Stimulated activated memory B cell treated with anti-CD40 and anti-IgM and Interleukin-4, amounts not matched to agents 10 μg/mL and 1 μg/mL and 100 μg/mL, for 72 hours (primary cell): ENCODE data around the gene PPP3CB.

ENCODE experiments used
- ATAC-seq: fragments of 150-1000 bp; cut with Tn5 transposase; 2 replicates; pipeline ENCODE4 v1.10.0; 2021
- H3K27ac Mint-ChIP-seq: one replicate; pipeline ENCODE4 v1.8.0; 2022; ENCODE audit warnings: mild to moderate bottlenecking, mixed read lengths
- H3K27me3 Mint-ChIP-seq: one replicate; pipeline ENCODE4 v1.8.0; 2022; ENCODE audit warnings: mixed read lengths
- H3K36me3 Mint-ChIP-seq: one replicate; pipeline ENCODE4 v1.8.0; 2022; ENCODE audit warnings: mixed read lengths
- H3K4me1 Mint-ChIP-seq: one replicate; pipeline ENCODE4 v1.8.0; 2022; ENCODE audit warnings: mixed read lengths
- H3K4me3 Mint-ChIP-seq: one replicate; pipeline ENCODE4 v1.8.0; 2022; ENCODE audit warnings: mild to moderate bottlenecking, moderate library complexity, mixed read lengths
- H3K9me3 Mint-ChIP-seq: one replicate; pipeline ENCODE4 v1.8.0; 2022; ENCODE audit warnings: mixed read lengths

The PPP3CB gene

DNA sequence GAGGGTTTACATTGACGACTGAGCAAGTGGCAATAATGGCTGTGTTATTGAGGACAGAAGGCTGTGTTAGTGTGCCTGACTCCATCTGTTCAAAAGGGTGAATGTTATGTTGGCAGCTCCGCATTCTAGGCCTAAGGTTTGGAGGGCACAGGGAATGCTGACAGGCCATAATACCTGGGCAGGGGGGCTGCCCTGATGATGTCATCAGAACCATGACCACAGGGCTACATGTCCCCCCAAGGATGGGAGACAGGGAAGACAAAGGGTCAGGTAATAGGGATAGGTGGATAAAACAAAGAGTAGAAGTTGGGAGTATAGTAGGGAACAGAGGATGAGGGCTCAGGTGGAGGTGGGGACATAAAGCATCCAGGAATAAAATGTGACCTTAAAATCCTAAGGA lies 1.8 kb upstream of the PPP3CB start:
- Mint-ChIP-seq H3K27ac (no peak overlapping the region), H3K36me3 (peaks cover 5% of the 10 kb centered on the region), H3K4me1 (peaks cover 66% of the 10 kb centered on the region)

GRCh38 chr10:73495226-73495883 lies 469 bp downstream of the PPP3CB start:
- Mint-ChIP-seq H3K27me3 (no peaks in the 10 kb centered on the region), H3K4me3 (peak overlapping the region; percentile 87), H3K27ac (peak overlapping the region; percentile 91), H3K9me3 (no peaks in the 10 kb centered on the region), H3K36me3 (peaks cover 4% of the 10 kb centered on the region), H3K4me1 (peaks cover 51% of the 10 kb centered on the region)
- ATAC-seq, result peak; percentile 99

More for the DNA sequence above, 1.8 kb upstream of the PPP3CB start:
- H3K9me3 Mint-ChIP-seq, result no peaks in the 10 kb centered on the region
- H3K4me3 Mint-ChIP-seq, result no peak overlapping the region
- no peak for ATAC-seq
- H3K27me3 Mint-ChIP-seq, result no peaks in the 10 kb centered on the region

GRCh38 chr10:73494877-73495225 lies 973 bp downstream of the PPP3CB start:
- Mint-ChIP-seq H3K27me3 (no peaks in the 10 kb centered on the region), H3K27ac (peak overlapping the region; percentile 91), H3K4me1 (peaks cover 56% of the 10 kb centered on the region), H3K36me3 (peaks cover 4% of the 10 kb centered on the region), H3K4me3 (peak overlapping the region; percentile 87), H3K9me3 (no peaks in the 10 kb centered on the region)
- no peak for ATAC-seq

DNA sequence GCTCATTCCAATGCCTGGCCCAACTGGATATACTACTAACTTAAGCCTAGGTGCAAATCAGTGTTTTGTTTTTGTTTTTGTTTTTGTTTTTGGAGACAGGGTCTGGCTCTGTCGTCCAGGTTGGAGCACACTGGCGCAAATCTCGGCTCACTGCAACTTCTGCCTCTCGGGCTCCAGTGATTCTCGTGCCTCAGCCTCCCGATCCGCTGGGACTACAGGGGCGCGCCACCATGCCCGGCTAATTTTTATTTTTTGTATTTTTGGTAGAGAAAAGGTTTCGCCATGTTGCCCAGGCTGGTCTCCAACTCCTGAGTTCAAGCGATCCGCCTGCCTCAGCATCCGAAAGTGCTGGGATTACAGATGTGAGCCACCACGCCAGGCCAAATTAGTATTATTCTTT lies 1.6 kb downstream of the PPP3CB start:
- Mint-ChIP-seq H3K4me1 (peaks cover 63% of the 10 kb centered on the region), H3K27me3 (no peaks in the 10 kb centered on the region), H3K36me3 (peaks cover 4% of the 10 kb centered on the region), H3K9me3 (no peaks in the 10 kb centered on the region), H3K4me3 (peak overlapping the region; percentile 61), H3K27ac (peak overlapping the region; percentile 91)
- no peak for ATAC-seq

DNA sequence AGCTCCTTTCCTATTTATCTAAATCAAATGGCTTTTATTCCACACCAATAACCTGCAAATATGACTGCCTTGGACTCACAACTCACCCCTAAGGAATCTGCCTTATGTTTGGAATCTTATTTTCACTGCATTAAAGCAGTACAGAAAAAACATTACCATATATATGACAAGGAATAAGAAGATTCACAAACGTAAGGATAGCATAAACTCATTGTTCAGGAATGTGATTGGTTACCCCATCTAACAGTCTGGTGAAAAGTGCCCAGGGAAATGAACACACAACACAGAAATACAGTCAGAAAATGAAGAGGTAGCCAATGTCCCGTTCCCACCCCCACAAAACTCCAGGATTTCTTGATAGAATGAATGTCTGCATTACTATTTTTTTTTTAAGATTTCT lies 2.0 kb downstream of the PPP3CB start:
- Mint-ChIP-seq H3K27me3 (no peaks in the 10 kb centered on the region), H3K4me3 (peak overlapping the region; percentile 61), H3K9me3 (no peaks in the 10 kb centered on the region), H3K4me1 (peaks cover 67% of the 10 kb centered on the region), H3K27ac (peak overlapping the region; percentile 91), H3K36me3 (peaks cover 8% of the 10 kb centered on the region)
- ATAC-seq, result no peak

- Mint-ChIP-seq H3K27me3 (no peaks in the 10 kb centered on the region), H3K36me3 (peaks cover 33% of the 10 kb centered on the region), H3K9me3 (no peaks in the 10 kb centered on the region), H3K4me1 (peaks cover 46% of the 10 kb centered on the region), H3K27ac (no peak overlapping the region), H3K4me3 (no peak overlapping the region)
- no peak for ATAC-seq
Measured at GRCh38 chr10:73486601-73487000, 9.2 kb downstream of the PPP3CB start.

GRCh38 chr10:73485320-73485719 lies 10.5 kb downstream of the PPP3CB start:
- Mint-ChIP-seq H3K27ac (no peak overlapping the region), H3K9me3 (no peaks in the 10 kb centered on the region), H3K36me3 (peaks cover 33% of the 10 kb centered on the region), H3K27me3 (no peaks in the 10 kb centered on the region), H3K4me1 (peaks cover 50% of the 10 kb centered on the region), H3K4me3 (no peak overlapping the region)
- no peak for ATAC-seq

DNA sequence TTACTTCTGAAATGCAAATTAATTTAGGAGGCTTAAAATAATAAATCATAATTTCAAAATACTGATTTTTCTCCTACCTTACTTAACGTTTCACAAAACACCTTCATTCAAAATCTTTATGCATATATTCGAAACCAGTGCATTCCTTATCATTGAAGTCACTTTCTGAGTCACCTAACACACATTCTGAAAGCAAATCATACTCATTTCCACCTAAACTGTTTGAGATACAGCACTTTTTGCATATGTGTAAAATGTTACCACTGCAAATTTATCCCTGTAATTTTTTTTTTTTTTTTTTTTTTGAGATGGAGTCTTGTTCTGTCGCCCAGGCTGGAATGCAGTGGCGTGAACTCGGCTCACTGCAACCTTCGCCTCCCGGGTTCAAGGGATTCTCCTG lies 15.7 kb downstream of the PPP3CB start:
- Mint-ChIP-seq H3K27me3 (no peaks in the 10 kb centered on the region), H3K9me3 (no peaks in the 10 kb centered on the region), H3K4me3 (peak overlapping the region; percentile 26), H3K27ac (no peak overlapping the region), H3K36me3 (peaks cover 24% of the 10 kb centered on the region), H3K4me1 (peaks cover 17% of the 10 kb centered on the region)
- ATAC-seq, result peak; percentile 59

DNA sequence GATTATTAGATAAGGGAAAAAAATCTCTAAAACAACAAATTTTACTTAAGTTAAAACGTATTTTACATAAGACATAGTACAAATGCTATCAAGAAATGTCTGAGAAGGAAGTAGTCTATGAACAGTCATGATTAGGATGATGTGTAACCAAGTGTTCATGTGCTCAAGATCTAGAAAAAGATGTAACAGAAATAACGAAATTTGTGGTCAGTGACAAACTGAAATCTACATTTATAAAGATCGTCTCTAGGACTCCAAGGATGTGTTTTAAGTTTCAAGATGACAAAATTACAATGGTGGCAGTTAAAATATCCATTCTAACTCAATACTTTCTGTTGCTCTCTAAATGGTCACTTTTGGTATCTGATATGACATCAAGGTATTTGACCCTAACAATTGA lies 17.2 kb downstream of the PPP3CB start:
- Mint-ChIP-seq H3K27ac (no peak overlapping the region), H3K4me1 (peaks cover 16% of the 10 kb centered on the region), H3K4me3 (no peak overlapping the region), H3K27me3 (no peaks in the 10 kb centered on the region), H3K36me3 (peaks cover 32% of the 10 kb centered on the region), H3K9me3 (no peaks in the 10 kb centered on the region)
- no peak for ATAC-seq

GRCh38 chr10:73471226-73471625 lies 24.6 kb downstream of the PPP3CB start:
- Mint-ChIP-seq H3K9me3 (no peaks in the 10 kb centered on the region), H3K27me3 (no peaks in the 10 kb centered on the region), H3K4me1 (peaks cover 15% of the 10 kb centered on the region), H3K36me3 (peaks cover 35% of the 10 kb centered on the region), H3K4me3 (no peak overlapping the region), H3K27ac (no peak overlapping the region)
- no peak for ATAC-seq

- Mint-ChIP-seq H3K27ac (peak overlapping the region; percentile 60), H3K9me3 (no peaks in the 10 kb centered on the region), H3K36me3 (peaks cover 26% of the 10 kb centered on the region), H3K4me1 (peaks cover 15% of the 10 kb centered on the region), H3K4me3 (no peak overlapping the region), H3K27me3 (no peaks in the 10 kb centered on the region)
- no peak for ATAC-seq
Measured at GRCh38 chr10:73469579-73469978, 26.2 kb downstream of the PPP3CB start.

DNA sequence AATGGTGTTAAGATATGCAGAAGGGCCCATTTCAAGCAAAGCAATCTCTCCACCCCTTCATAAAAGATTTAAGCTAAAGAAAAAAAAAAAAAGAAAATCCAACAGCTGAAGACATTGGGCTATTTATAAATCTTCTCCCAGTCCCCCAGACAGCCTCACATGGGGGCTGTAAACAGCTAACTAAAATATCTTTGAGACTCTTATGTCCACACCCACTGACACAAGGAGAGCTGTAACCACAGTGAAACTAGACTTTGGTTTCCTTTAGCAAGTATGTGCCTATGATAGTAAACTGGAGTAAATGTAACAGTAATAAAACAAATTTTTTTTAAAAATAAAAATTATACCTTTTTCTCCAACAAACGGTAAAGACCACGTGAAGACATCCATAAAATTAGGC lies 28.6 kb downstream of the PPP3CB start:
- H3K4me1 Mint-ChIP-seq, result peaks cover 10% of the 10 kb centered on the region
- H3K36me3 Mint-ChIP-seq, result peaks cover 34% of the 10 kb centered on the region
- H3K4me3 Mint-ChIP-seq, result no peak overlapping the region
- H3K9me3 Mint-ChIP-seq, result no peaks in the 10 kb centered on the region
- no peak overlapping the region for H3K27ac Mint-ChIP-seq
- no peaks in the 10 kb centered on the region for H3K27me3 Mint-ChIP-seq
- no peak for ATAC-seq

- no peak for ATAC-seq
- Mint-ChIP-seq H3K4me3 (no peak overlapping the region), H3K27ac (no peak overlapping the region), H3K9me3 (no peaks in the 10 kb centered on the region), H3K36me3 (peaks cover 41% of the 10 kb centered on the region), H3K27me3 (no peaks in the 10 kb centered on the region), H3K4me1 (peaks cover 10% of the 10 kb centered on the region)
Measured at GRCh38 chr10:73465978-73466726, 29.7 kb downstream of the PPP3CB start.

GRCh38 chr10:73460897-73461296 lies 34.9 kb downstream of the PPP3CB start:
- H3K9me3 Mint-ChIP-seq, result no peaks in the 10 kb centered on the region
- ATAC-seq, result no peak
- peaks cover 4% of the 10 kb centered on the region for H3K4me1 Mint-ChIP-seq
- no peak overlapping the region for H3K27ac Mint-ChIP-seq
- peaks cover 44% of the 10 kb centered on the region for H3K36me3 Mint-ChIP-seq
- H3K4me3 Mint-ChIP-seq, result no peak overlapping the region
- H3K27me3 Mint-ChIP-seq, result no peaks in the 10 kb centered on the region

- Mint-ChIP-seq H3K4me1 (peaks cover 4% of the 10 kb centered on the region), H3K27me3 (no peaks in the 10 kb centered on the region), H3K9me3 (no peaks in the 10 kb centered on the region), H3K4me3 (no peak overlapping the region), H3K36me3 (peaks cover 50% of the 10 kb centered on the region), H3K27ac (no peak overlapping the region)
- no peak for ATAC-seq
Measured at GRCh38 chr10:73459683-73460314, 36.0 kb downstream of the PPP3CB start.
